Measurements from ENCODE around the gene GLRX5. TPM values are rescaled to one million over a fixed set of nuclear protein-coding genes. Genes with fewer than 3 reads are reported as not detected.

The GLRX5 gene
- total RNA-seq, 1 donor from 2014 or later, result 37.3 TPM

Other genes with a start within 250 kb of the GLRX5 start
- gene CLMN, start 215.1 kb upstream of the GLRX5 start, total RNA-seq, result 1.0 and 1.5 TPM in 2 replicates
- gene SYNE3, start 18.4 kb upstream of the GLRX5 start, total RNA-seq, result 51.8 and 52.8 TPM in 2 replicates
- gene TCL1B, start 151.4 kb downstream of the GLRX5 start, total RNA-seq, result not detected in 2 replicates
- gene TCL1A, start 179.1 kb downstream of the GLRX5 start, total RNA-seq, result not detected in 2 replicates

All from T-helper 2 cell treated with Interferon-gamma antibody and Interleukin-4, amounts not matched to agents 100 ng/mL and 5 ng/mL, for 36 hours (primary cell).